ENCODE measurements around the gene UBXN1.
"Not testable (repeated sequence)": the region's sequence is repeated elsewhere in the genome, so short reads cannot be mapped to it uniquely, and the experiment has no call there.

Gene UBXN1

DNA sequence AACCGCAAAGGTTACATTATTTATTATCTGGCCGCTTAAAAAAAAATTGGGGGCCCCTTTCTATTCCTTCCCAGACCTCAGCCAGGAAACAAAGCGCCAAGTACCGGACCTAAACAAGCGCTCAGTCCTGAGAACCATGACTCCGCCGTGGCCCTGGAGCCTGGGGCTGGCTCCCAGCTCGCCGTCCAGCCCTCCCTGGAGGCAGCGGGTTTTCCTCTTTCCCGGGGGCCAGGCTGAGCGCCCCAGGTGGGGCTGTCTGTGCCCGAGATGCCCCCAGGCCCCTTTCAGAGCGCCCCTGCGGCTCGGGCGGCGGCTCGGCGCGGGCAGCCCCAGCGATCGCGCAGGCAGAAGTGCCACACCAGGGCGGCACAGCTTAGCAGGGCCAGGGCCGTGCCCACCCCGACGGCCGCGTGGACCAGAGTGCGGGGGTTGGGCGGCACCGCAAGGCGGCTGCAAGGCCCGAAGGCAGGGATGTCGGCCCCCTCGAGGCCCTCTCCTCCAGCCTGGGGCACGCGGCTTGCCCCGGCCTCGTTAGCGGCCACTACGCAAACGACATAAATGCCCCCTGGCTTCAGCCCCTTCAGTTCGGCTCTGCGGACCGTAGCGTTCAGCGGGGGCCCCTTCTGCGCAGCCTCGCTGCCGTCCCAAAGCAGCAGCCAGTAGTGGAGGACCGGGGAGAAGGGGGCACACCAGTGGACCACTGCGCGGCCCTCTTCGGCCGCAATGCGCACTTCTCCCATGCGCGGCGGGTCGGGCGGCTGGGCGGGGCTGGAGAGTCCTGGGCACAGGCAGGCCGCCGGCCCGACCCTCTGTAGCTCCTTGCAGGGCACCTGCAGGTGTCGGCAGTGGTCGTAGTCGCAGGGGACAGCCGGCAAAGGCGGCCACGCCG, 8.9 kb upstream of the UBXN1 start:
- TF ChIP-seq CTCF (conservative IDR thresholded peaks at IDR 0.05; ENCODE audit: low read depth, low read length), result no peak
- DNase-seq (ENCODE audit: low read depth), result no peak
- peak overlapping the region; percentile 35 for H3K4me3 ChIP-seq (ENCODE audit: low read depth, low read length)

DNA sequence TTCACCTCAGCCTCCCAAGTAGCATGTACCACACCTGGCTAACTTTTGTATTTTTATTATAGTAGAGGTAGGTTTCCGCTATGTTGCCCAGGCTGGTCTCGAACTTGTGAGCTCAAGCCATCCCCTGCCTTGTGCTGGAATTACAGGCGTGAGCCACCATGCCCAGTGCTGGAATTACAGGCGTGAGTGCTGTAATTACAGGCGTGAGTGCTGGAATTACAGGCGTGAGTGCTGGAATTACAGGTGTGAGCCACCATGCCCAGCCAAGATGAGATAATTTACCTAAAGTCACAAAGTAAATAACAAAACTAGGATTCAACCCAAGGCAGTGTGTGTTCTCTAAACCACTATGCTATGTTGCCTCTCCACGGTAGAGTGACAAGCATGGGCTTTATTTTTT, 3.6 kb upstream of the UBXN1 start:
- TF ChIP-seq CTCF (conservative IDR thresholded peaks at IDR 0.05; ENCODE audit: low read depth, low read length), result no peak
- H3K4me3 ChIP-seq (ENCODE audit: low read depth, low read length), result no peak overlapping the region
- no peak for DNase-seq (ENCODE audit: low read depth)

- no peak overlapping the region for H3K4me3 ChIP-seq (ENCODE audit: low read depth, low read length)
- peak; percentile 70 for TF ChIP-seq CTCF (conservative IDR thresholded peaks at IDR 0.05; ENCODE audit: low read depth, low read length)
- DNase-seq (ENCODE audit: low read depth), result peak; percentile 90
These were observed 2.0 kb upstream of the UBXN1 start for GRCh38 chr11:62680825-62681240.

DNA sequence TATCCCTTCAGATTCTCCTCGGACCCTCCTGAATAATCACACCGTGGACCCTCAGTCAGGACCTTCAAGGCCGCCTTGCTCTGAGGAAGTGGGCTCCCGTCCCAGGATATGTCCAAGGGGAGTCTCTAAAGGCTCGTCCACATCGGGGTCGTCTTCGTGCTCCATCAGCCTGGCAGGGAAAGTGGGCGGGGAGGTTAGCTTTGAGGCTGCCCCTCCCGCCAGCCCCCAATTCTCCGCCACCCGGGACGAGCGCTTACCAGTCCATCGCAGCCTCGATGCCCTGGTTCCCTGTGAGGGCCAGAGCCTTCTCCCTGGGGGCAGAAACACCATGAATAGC, 472 bp downstream of the UBXN1 start:
- TF ChIP-seq CTCF (conservative IDR thresholded peaks at IDR 0.05; ENCODE audit: low read depth, low read length), result no peak
- no peak for DNase-seq (ENCODE audit: low read depth)
- H3K4me3 ChIP-seq (ENCODE audit: low read depth, low read length), result peak overlapping the region; percentile 96

GRCh38 chr11:62677714-62678113, 1.2 kb downstream of the UBXN1 start:
- peak overlapping the region; percentile 96 for H3K4me3 ChIP-seq (ENCODE audit: low read depth, low read length)
- DNase-seq (ENCODE audit: low read depth), result no peak
- TF ChIP-seq CTCF (conservative IDR thresholded peaks at IDR 0.05; ENCODE audit: low read depth, low read length), result no peak

DNA sequence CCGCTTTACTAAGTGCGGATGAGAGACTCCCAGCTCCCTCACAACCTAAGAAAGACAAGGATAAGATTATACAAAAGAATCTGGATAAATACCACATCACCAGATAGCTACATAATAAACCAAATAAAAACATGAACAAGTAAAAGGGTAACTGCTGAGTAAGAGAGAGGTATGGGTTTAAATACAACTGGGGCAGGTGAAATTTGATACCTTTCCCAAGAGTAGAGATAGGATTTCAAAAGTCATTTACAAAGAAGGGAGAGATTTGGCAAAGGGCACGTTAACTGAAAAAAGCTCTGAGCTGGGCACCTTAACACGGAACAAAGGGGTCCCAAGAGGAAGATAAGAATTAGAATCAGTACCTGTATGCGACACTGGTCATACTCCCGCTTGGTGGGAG, 1.7 kb downstream of the UBXN1 start:
- no peak for DNase-seq (ENCODE audit: low read depth)
- no peak for TF ChIP-seq CTCF (conservative IDR thresholded peaks at IDR 0.05; ENCODE audit: low read depth, low read length)
- peak overlapping the region; percentile 5 for H3K4me3 ChIP-seq (ENCODE audit: low read depth, low read length)

DNA sequence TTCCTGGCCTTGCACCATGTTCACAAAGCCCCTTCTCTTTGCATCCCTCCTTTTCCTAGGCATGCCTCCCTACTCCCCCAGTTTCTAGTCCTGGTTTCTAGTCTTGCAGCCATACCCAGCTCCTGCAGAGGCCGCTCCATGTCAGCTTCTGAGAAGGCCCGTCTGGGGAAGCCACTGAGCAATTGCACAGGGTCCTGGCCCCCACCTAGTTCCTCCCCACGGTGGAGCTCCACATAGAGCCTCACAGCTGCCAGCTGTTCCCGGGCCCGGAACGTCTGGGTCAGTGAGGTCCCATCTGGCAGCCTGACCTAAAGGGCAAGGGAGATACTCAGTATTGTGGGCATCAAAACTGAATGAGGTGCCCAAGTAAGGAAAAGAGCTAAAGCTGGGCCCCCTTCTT, 2.2 kb downstream of the UBXN1 start:
- TF ChIP-seq CTCF (conservative IDR thresholded peaks at IDR 0.05; ENCODE audit: low read depth, low read length), result peak; percentile 25

GRCh38 chr11:62675415-62675814, 3.5 kb downstream of the UBXN1 start:
- H3K4me3 ChIP-seq (ENCODE audit: low read depth, low read length); DNase-seq (ENCODE audit: low read depth): not testable (repeated sequence)

More for the DNA sequence above, 2.2 kb downstream of the UBXN1 start:
- no peak overlapping the region for H3K4me3 ChIP-seq (ENCODE audit: low read depth, low read length)
- no peak for DNase-seq (ENCODE audit: low read depth)

Data from choroid plexus epithelial cell (primary cell).